Bronchial epithelial cell (primary cell): ENCODE results near the gene ITPKC. TPM values are rescaled to one million over a fixed set of nuclear protein-coding genes. Genes with fewer than 3 reads are reported as not detected.
"Not testable (repeated sequence)": the region's sequence is repeated elsewhere in the genome, so short reads cannot be mapped to it uniquely, and the experiment has no call there.

Experiments
- DNase-seq: peaks from one replicate; pipeline ENCODE4 v3.0.0-alpha.2; 2010; ENCODE audit warnings: low read depth
- FAIRE-seq: peaks from 2 replicates; lab custom pipeline; 2011; peaks lifted over from hg19 to GRCh38; lab: Jason Lieb, UNC
- H3K27me3 ChIP-seq: 2 replicates; pipeline ENCODE4 v1.5.1; 2011; ENCODE audit warnings: low read length; ENCODE audit not compliant: control insufficient read depth, insufficient read depth
- H3K36me3 ChIP-seq: 2 replicates; pipeline ENCODE4 v1.5.1; 2011; ENCODE audit warnings: low read length; ENCODE audit not compliant: control insufficient read depth, insufficient read depth
- H3K4me3 ChIP-seq: 2 replicates; pipeline ENCODE4 v1.5.1; 2011; ENCODE audit warnings: mild to moderate bottlenecking, low read depth, low read length, control low read depth
- CTCF ChIP-seq: IDR thresholded peaks from 2 replicates; pipeline ENCODE4 v1.5.1; 2011; ENCODE audit warnings: mild to moderate bottlenecking, moderate library complexity, low read length, control low read depth, inconsistent platforms; ENCODE audit not compliant: insufficient read depth, severe bottlenecking
- total RNA-seq: library from RNA; depleted of rRNA; stranded (reverse); fragments of >200 nt; gene quantifications from 2 replicates; pipeline ENCODE4 v1.2.1, GENCODE V29; 2014

ITPKC gene
- total RNA-seq, 1 donor from 2014 or later = 26.9 TPM

- DNase-seq = no peak
- no peak overlapping the region for H3K4me3 ChIP-seq
- peaks cover 5% of the 10 kb centered on the region for H3K36me3 ChIP-seq
- H3K27me3 ChIP-seq = no peaks in the 10 kb centered on the region
- no peak for TF ChIP-seq CTCF
- FAIRE-seq = no peak
Observed at GRCh38 chr19:40783711-40784110, 66.8 kb downstream of the ITPKC start.

- H3K36me3 ChIP-seq, H3K4me3 ChIP-seq, DNase-seq, H3K27me3 ChIP-seq, FAIRE-seq: not testable (repeated sequence)
Observed at GRCh38 chr19:40784146-40784545, 67.2 kb downstream of the ITPKC start.

GRCh38 chr19:40785526-40785925 lies 68.6 kb downstream of the ITPKC start:
- DNase-seq = no peak
- FAIRE-seq = peak; percentile 73
- no peak overlapping the region for H3K4me3 ChIP-seq
- no peaks in the 10 kb centered on the region for H3K27me3 ChIP-seq
- H3K36me3 ChIP-seq = peaks cover 7% of the 10 kb centered on the region
- TF ChIP-seq CTCF = no peak

GRCh38 chr19:40786060-40787037 lies 69.4 kb downstream of the ITPKC start:
- FAIRE-seq = no peak
- TF ChIP-seq CTCF = no peak
- H3K36me3 ChIP-seq = peaks cover 7% of the 10 kb centered on the region

More at GRCh38 chr19:40786060-40787037, 69.4 kb downstream of the ITPKC start:
- Histone ChIP-seq H3K27me3 (no peaks in the 10 kb centered on the region), H3K4me3 (no peak overlapping the region)
- DNase-seq = no peak

Other genes with a start within 250 kb of the ITPKC start
- gene SHKBP1, start 140.2 kb upstream of the ITPKC start, total RNA-seq = 29.2 and 29.4 TPM in 2 replicates
- gene LTBP4, start 115.7 kb upstream of the ITPKC start, total RNA-seq = 20.7 and 21.6 TPM in 2 replicates
- 8.4 and 12.9 TPM in 2 replicates for gene NUMBL, start 26.5 kb upstream of the ITPKC start, total RNA-seq
- gene COQ8B, start 226 bp upstream of the ITPKC start, total RNA-seq = 20.0 and 23.9 TPM in 2 replicates
- gene ACTMAP, start 33.4 kb downstream of the ITPKC start, total RNA-seq = 0.26 TPM in 2 replicates
- 19.5 and 30.3 TPM in 2 replicates for gene SNRPA, start 34.1 kb downstream of the ITPKC start, total RNA-seq
- 0.26 and 1.6 TPM in 2 replicates for gene MIA, start 58.4 kb downstream of the ITPKC start, total RNA-seq
- gene RAB4B, start 61.1 kb downstream of the ITPKC start, total RNA-seq = 7.9 and 9.2 TPM in 2 replicates
- 86.1 and 91.1 TPM in 2 replicates for gene EGLN2, start 82.1 kb downstream of the ITPKC start, total RNA-seq
- not detected in 2 replicates for gene CYP2A6, start 133.3 kb downstream of the ITPKC start, total RNA-seq
- gene CYP2A7, start 165.1 kb downstream of the ITPKC start, total RNA-seq = not detected in 2 replicates